GM23338 (cell line): Measurements from ENCODE around the gene DPH7. TPM values are rescaled to one million over a fixed set of nuclear protein-coding genes. Genes with fewer than 3 reads are reported as not detected.

Experiments used
- ATAC-seq: fragments of 200-7000 bp; cut with Tn5 transposase; 3 replicates; pipeline ENCODE4 v1.9.1; 2020
- DNase-seq: peaks from one replicate; pipeline ENCODE4 v3.0.0-alpha.2; 2015; ENCODE audit warnings: low spot score
- H2AFZ ChIP-seq: fragments of 200-600 bp; sonication (generic); 2 replicates; pipeline ENCODE4 v1.8.0; 2016; ENCODE audit warnings: antibody characterized with exemption, mild to moderate bottlenecking, moderate library complexity
- H3F3A ChIP-seq: fragments of 200-600 bp; sonication (generic); replicated peaks from 2 replicates; pipeline ENCODE4 v1.8.0; 2017; ENCODE audit warnings: antibody characterized with exemption, mixed run types, low read depth
- H3K27ac ChIP-seq: fragments of 200-600 bp; sonication (generic); 2 replicates; pipeline ENCODE4 v1.6.1; 2016; ENCODE audit warnings: low read depth
- H3K27me3 ChIP-seq: fragments of 200-600 bp; sonication (generic); 2 replicates; pipeline ENCODE4 v1.8.0; 2016; ENCODE audit warnings: mild to moderate bottlenecking, mixed run types, moderate library complexity; ENCODE audit not compliant: insufficient read depth
- H3K36me3 ChIP-seq: fragments of 200-600 bp; sonication (generic); 2 replicates; pipeline ENCODE4 v1.8.0; 2016; ENCODE audit warnings: mild to moderate bottlenecking; ENCODE audit not compliant: insufficient read depth
- H3K4me1 ChIP-seq: fragments of 200-600 bp; sonication (generic); 2 replicates; pipeline ENCODE4 v1.8.0; 2016; ENCODE audit warnings: mild to moderate bottlenecking, moderate library complexity; ENCODE audit not compliant: insufficient read depth
- H3K4me2 ChIP-seq: fragments of 200-600 bp; sonication (generic); 2 replicates; pipeline ENCODE4 v1.7.1; 2017; ENCODE audit warnings: mixed run types
- H3K4me3 ChIP-seq: fragments of 200-600 bp; sonication (generic); 2 replicates; pipeline ENCODE4 v1.6.1; 2016; ENCODE audit warnings: mixed run types
- H3K79me2 ChIP-seq: fragments of 200-600 bp; sonication (generic); replicated peaks from 2 replicates; pipeline ENCODE4 v1.8.0; 2017; ENCODE audit warnings: mild to moderate bottlenecking; ENCODE audit not compliant: insufficient read depth
- H3K9me2 ChIP-seq: fragments of 200-600 bp; sonication (generic); 2 replicates; pipeline ENCODE4 v1.8.0; 2017; ENCODE audit not compliant: insufficient read depth
- H4K20me1 ChIP-seq: fragments of 200-600 bp; sonication (generic); replicated peaks from 2 replicates; pipeline ENCODE4 v1.8.0; 2017; ENCODE audit warnings: mild to moderate bottlenecking; ENCODE audit not compliant: insufficient read depth
- H3K27ac Mint-ChIP-seq: 2 replicates; pipeline ENCODE4 v1.8.0; 2020; ENCODE audit warnings: inconsistent platforms, mild to moderate bottlenecking, moderate library complexity, mixed read lengths
- H3K27me3 Mint-ChIP-seq: 3 replicates; pipeline ENCODE4 v1.8.0; 2022; ENCODE audit warnings: low read depth, mild to moderate bottlenecking, moderate library complexity, mixed read lengths, inconsistent platforms; ENCODE audit not compliant: insufficient read depth, poor library complexity
- H3K36me3 Mint-ChIP-seq: 3 replicates; pipeline ENCODE4 v1.8.0; 2021; ENCODE audit warnings: low read depth, mild to moderate bottlenecking, inconsistent platforms, moderate library complexity, mixed read lengths
- H3K4me1 Mint-ChIP-seq: 3 replicates; pipeline ENCODE4 v1.8.0; 2020; ENCODE audit warnings: mild to moderate bottlenecking, inconsistent platforms, mixed read lengths
- H3K4me3 Mint-ChIP-seq: 3 replicates; pipeline ENCODE4 v1.8.0; 2021; ENCODE audit warnings: moderate library complexity, mild to moderate bottlenecking, inconsistent platforms, mixed read lengths
- H3K9me3 Mint-ChIP-seq: 3 replicates; pipeline ENCODE4 v1.8.0; 2020; ENCODE audit warnings: moderate library complexity, mild to moderate bottlenecking, inconsistent platforms, mixed read lengths
- CREB1 ChIP-seq: fragments of 250-450 bp; sonication (Bioruptor Pico); IDR thresholded peaks from 2 replicates; pipeline ENCODE4 v1.5.0; 2020; ENCODE audit warnings: low read depth, mild to moderate bottlenecking, moderate library complexity
- EZH2 ChIP-seq: fragments of 200-600 bp; sonication (generic); IDR thresholded peaks from one replicate; pipeline ENCODE4 v1.8.0; 2017; ENCODE audit warnings: antibody characterized with exemption, mild to moderate bottlenecking, low read depth; ENCODE audit not compliant: unreplicated experiment
- EZH2phosphoT487 ChIP-seq: fragments of 200-600 bp; sonication (generic); IDR thresholded peaks from one replicate; pipeline ENCODE4 v1.8.1; 2018; ENCODE audit warnings: antibody characterized with exemption; ENCODE audit not compliant: unreplicated experiment
- JUNB ChIP-seq: IDR thresholded peaks from one replicate; pipeline ENCODE4 v1.6.1; 2016; ENCODE audit warnings: antibody characterized with exemption; ENCODE audit not compliant: unreplicated experiment
- NANOG ChIP-seq: IDR thresholded peaks from 2 replicates; pipeline ENCODE4 v1.6.1; 2016; ENCODE audit warnings: antibody characterized with exemption, borderline replicate concordance
- POLR2AphosphoS5 ChIP-seq: IDR thresholded peaks from 2 replicates; pipeline ENCODE4 v1.6.1; 2016; ENCODE audit warnings: antibody characterized with exemption, low read depth
- STAT1 ChIP-seq: IDR thresholded peaks from one replicate; pipeline ENCODE4 v1.6.1; 2016; ENCODE audit warnings: antibody characterized with exemption; ENCODE audit not compliant: unreplicated experiment
- ZNF114 ChIP-seq: fragments of 250-450 bp; sonication (Bioruptor Pico); IDR thresholded peaks from 2 replicates; pipeline ENCODE4 v1.5.0; 2020; ENCODE audit warnings: mild to moderate bottlenecking, moderate library complexity
- ZNF331 ChIP-seq: fragments of 250-450 bp; sonication (Bioruptor Pico); IDR thresholded peaks from 2 replicates; pipeline ENCODE4 v1.5.0; 2020; ENCODE audit warnings: low read depth, mild to moderate bottlenecking, moderate library complexity
- polyA plus RNA-seq: library from polyadenylated mRNA; unstranded; fragments of >200 nt; fragmentation: Nextera tagmentation; extraction: Ambion mirVana; gene quantifications from 2 replicates; pipeline ENCODE4 v1.2.1, GENCODE V29; 2016
- total RNA-seq: library from RNA; depleted of rRNA; stranded (reverse); fragments of >200 nt; shearing (Covaris generic); gene quantifications from 2 replicates; pipeline ENCODE4 v1.2.3, GENCODE V29; 2014
- TF ChIP-seq, protein P1 (sequence below), 2 experiments: fragments of 200-600 bp in 1 of 2; sonication (generic) in 1 of 2; conservative IDR thresholded peaks; 2 replicates each; pipeline versions ENCODE4 v1.5.1 to v1.6.1; 2016 to 2017; ENCODE audit warnings: antibody characterized with exemption in 2 of 2, low read depth in 2 of 2, mild to moderate bottlenecking in 2 of 2, moderate library complexity in 1 of 2
- TF ChIP-seq, protein P2 (sequence below): IDR thresholded peaks from one replicate; pipeline ENCODE4 v1.6.1; 2018; ENCODE audit warnings: antibody characterized with exemption; ENCODE audit not compliant: unreplicated experiment
- TF ChIP-seq, protein P3 (sequence below): IDR thresholded peaks from 2 replicates; pipeline ENCODE4 v1.6.1; 2016; ENCODE audit warnings: antibody characterized with exemption
- TF ChIP-seq, protein P4 (sequence below): fragments of 250-450 bp; sonication (Bioruptor Pico); IDR thresholded peaks from 2 replicates; pipeline ENCODE4 v1.5.0; 2020; ENCODE audit warnings: mild to moderate bottlenecking, moderate library complexity

The DPH7 gene
- total and polyA plus RNA-seq, 2 experiments from 2014 or later = 44.5 to 68.8 TPM

DNA sequence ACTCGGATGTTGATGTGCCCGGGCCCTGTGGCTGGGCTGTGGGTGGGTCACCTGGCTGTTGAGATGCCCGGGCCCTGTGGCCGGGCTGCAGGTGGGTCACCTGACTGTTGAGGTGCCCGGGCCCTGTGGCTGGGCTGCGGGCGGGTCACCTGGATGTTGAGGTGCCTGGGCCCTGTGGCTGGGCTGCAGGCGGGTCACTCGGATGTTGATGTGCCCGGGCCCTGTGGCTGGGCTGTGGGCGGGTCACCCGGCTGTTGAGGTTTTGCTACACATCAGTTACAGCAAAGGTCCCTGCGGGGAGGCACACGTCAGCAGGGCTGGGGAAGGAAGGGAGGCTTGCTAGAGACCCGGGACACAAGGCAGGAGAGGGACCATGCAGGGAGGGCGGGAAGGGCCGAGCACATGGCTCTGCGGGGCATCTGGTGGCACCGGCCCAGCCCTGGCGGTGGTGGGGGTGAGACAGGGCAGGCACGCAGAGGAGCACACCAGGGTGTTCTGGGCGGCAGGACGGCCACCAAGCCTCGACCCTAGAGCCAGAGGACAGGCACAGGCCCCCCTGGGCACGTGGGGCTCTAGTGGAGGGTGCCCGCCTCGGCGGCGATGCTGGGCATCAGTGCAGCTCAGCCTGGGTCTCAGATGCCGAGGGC lies 63.9 kb downstream of the DPH7 start:
- Mint-ChIP-seq H3K9me3 (peaks cover 24% of the 10 kb centered on the region), H3K4me3 (no peak overlapping the region), H3K27me3 (peaks cover 14% of the 10 kb centered on the region), H3K36me3 (peaks cover 10% of the 10 kb centered on the region; the same call in 2 of the 3 replicates), H3K27ac (no peak overlapping the region), H3K4me1 (peaks cover 2% of the 10 kb centered on the region; the same call in 1 of the 3 replicates)
- Histone ChIP-seq H3K4me1 (no peaks in the 10 kb centered on the region), H3K9me2 (no peaks in the 10 kb centered on the region), H2AFZ (no peak overlapping the region), H3K27me3 (no peaks in the 10 kb centered on the region), H4K20me1 (no peaks in the 10 kb centered on the region), H3F3A (no peaks in the 10 kb centered on the region), H3K4me2 (no peak overlapping the region), H3K79me2 (no peaks in the 10 kb centered on the region), H3K36me3 (no peaks in the 10 kb centered on the region), H3K27ac (no peak overlapping the region), H3K4me3 (no peak overlapping the region)
- ATAC-seq (peak; percentile 30; the same call in 2 of the 3 replicates), DNase-seq (no peak)
- TF ChIP-seq, protein P1, sequence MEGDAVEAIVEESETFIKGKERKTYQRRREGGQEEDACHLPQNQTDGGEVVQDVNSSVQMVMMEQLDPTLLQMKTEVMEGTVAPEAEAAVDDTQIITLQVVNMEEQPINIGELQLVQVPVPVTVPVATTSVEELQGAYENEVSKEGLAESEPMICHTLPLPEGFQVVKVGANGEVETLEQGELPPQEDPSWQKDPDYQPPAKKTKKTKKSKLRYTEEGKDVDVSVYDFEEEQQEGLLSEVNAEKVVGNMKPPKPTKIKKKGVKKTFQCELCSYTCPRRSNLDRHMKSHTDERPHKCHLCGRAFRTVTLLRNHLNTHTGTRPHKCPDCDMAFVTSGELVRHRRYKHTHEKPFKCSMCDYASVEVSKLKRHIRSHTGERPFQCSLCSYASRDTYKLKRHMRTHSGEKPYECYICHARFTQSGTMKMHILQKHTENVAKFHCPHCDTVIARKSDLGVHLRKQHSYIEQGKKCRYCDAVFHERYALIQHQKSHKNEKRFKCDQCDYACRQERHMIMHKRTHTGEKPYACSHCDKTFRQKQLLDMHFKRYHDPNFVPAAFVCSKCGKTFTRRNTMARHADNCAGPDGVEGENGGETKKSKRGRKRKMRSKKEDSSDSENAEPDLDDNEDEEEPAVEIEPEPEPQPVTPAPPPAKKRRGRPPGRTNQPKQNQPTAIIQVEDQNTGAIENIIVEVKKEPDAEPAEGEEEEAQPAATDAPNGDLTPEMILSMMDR (conservative IDR thresholded peaks at IDR 0.05; ENCODE audit: low read depth in 2 of 2) = no peak
- no peak for TF ChIP-seq ZNF331
- no peak for TF ChIP-seq ZNF114 (CRISPR knock-in tag)
- no peak for TF ChIP-seq EZH2
- TF ChIP-seq STAT1 = no peak
- TF ChIP-seq POLR2AphosphoS5 = no peak
- TF ChIP-seq, protein P2, sequence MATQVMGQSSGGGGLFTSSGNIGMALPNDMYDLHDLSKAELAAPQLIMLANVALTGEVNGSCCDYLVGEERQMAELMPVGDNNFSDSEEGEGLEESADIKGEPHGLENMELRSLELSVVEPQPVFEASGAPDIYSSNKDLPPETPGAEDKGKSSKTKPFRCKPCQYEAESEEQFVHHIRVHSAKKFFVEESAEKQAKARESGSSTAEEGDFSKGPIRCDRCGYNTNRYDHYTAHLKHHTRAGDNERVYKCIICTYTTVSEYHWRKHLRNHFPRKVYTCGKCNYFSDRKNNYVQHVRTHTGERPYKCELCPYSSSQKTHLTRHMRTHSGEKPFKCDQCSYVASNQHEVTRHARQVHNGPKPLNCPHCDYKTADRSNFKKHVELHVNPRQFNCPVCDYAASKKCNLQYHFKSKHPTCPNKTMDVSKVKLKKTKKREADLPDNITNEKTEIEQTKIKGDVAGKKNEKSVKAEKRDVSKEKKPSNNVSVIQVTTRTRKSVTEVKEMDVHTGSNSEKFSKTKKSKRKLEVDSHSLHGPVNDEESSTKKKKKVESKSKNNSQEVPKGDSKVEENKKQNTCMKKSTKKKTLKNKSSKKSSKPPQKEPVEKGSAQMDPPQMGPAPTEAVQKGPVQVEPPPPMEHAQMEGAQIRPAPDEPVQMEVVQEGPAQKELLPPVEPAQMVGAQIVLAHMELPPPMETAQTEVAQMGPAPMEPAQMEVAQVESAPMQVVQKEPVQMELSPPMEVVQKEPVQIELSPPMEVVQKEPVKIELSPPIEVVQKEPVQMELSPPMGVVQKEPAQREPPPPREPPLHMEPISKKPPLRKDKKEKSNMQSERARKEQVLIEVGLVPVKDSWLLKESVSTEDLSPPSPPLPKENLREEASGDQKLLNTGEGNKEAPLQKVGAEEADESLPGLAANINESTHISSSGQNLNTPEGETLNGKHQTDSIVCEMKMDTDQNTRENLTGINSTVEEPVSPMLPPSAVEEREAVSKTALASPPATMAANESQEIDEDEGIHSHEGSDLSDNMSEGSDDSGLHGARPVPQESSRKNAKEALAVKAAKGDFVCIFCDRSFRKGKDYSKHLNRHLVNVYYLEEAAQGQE = no peak
- no peak for TF ChIP-seq JUNB
- no peak for TF ChIP-seq NANOG
- no peak for TF ChIP-seq CREB1 (CRISPR knock-in tag)
- TF ChIP-seq, protein P3, sequence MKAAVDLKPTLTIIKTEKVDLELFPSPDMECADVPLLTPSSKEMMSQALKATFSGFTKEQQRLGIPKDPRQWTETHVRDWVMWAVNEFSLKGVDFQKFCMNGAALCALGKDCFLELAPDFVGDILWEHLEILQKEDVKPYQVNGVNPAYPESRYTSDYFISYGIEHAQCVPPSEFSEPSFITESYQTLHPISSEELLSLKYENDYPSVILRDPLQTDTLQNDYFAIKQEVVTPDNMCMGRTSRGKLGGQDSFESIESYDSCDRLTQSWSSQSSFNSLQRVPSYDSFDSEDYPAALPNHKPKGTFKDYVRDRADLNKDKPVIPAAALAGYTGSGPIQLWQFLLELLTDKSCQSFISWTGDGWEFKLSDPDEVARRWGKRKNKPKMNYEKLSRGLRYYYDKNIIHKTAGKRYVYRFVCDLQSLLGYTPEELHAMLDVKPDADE = no peak
- TF ChIP-seq, protein P4, sequence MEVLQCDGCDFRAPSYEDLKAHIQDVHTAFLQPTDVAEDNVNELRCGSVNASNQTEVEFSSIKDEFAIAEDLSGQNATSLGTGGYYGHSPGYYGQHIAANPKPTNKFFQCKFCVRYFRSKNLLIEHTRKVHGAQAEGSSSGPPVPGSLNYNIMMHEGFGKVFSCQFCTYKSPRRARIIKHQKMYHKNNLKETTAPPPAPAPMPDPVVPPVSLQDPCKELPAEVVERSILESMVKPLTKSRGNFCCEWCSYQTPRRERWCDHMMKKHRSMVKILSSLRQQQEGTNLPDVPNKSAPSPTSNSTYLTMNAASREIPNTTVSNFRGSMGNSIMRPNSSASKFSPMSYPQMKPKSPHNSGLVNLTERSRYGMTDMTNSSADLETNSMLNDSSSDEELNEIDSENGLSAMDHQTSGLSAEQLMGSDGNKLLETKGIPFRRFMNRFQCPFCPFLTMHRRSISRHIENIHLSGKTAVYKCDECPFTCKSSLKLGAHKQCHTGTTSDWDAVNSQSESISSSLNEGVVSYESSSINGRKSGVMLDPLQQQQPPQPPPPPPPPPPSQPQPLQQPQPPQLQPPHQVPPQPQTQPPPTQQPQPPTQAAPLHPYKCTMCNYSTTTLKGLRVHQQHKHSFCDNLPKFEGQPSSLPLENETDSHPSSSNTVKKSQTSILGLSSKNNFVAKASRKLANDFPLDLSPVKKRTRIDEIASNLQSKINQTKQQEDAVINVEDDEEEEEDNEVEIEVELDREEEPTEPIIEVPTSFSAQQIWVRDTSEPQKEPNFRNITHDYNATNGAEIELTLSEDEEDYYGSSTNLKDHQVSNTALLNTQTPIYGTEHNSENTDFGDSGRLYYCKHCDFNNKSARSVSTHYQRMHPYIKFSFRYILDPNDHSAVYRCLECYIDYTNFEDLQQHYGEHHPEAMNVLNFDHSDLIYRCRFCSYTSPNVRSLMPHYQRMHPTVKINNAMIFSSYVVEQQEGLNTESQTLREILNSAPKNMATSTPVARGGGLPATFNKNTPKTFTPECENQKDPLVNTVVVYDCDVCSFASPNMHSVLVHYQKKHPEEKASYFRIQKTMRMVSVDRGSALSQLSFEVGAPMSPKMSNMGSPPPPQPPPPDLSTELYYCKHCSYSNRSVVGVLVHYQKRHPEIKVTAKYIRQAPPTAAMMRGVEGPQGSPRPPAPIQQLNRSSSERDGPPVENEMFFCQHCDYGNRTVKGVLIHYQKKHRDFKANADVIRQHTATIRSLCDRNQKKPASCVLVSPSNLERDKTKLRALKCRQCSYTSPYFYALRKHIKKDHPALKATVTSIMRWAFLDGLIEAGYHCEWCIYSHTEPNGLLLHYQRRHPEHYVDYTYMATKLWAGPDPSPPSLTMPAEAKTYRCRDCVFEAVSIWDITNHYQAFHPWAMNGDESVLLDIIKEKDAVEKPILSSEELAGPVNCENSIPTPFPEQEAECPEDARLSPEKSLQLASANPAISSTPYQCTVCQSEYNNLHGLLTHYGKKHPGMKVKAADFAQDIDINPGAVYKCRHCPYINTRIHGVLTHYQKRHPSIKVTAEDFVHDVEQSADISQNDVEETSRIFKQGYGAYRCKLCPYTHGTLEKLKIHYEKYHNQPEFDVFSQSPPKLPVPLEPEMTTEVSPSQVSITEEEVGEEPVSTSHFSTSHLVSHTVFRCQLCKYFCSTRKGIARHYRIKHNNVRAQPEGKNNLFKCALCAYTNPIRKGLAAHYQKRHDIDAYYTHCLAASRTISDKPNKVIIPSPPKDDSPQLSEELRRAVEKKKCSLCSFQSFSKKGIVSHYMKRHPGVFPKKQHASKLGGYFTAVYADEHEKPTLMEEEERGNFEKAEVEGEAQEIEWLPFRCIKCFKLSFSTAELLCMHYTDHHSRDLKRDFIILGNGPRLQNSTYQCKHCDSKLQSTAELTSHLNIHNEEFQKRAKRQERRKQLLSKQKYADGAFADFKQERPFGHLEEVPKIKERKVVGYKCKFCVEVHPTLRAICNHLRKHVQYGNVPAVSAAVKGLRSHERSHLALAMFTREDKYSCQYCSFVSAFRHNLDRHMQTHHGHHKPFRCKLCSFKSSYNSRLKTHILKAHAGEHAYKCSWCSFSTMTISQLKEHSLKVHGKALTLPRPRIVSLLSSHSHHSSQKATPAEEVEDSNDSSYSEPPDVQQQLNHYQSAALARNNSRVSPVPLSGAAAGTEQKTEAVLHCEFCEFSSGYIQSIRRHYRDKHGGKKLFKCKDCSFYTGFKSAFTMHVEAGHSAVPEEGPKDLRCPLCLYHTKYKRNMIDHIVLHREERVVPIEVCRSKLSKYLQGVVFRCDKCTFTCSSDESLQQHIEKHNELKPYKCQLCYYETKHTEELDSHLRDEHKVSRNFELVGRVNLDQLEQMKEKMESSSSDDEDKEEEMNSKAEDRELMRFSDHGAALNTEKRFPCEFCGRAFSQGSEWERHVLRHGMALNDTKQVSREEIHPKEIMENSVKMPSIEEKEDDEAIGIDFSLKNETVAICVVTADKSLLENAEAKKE (CRISPR knock-in tag) = no peak
- no peak for TF ChIP-seq EZH2phosphoT487
